Activated T-helper 17 cell treated with anti-CD3 and anti-CD28 coated beads, Interleukin-2, amount 50 U/mL, for 72 hours (primary cell): ENCODE results near the gene SLC5A2. TPM values are rescaled to one million over a fixed set of nuclear protein-coding genes. Genes with fewer than 3 reads are reported as not detected.

Experiments used
- ATAC-seq: fragments of 150-1000 bp; cut with Tn5 transposase; replicated peaks from 2 replicates; pipeline ENCODE4 v1.10.0; 2021; ENCODE audit warnings: mild to moderate bottlenecking, moderate library complexity
- H3K27ac Mint-ChIP-seq: one replicate; pipeline ENCODE4 v1.8.0; 2022; ENCODE audit warnings: mixed read lengths
- H3K27me3 Mint-ChIP-seq: one replicate; pipeline ENCODE4 v1.8.0; 2022; ENCODE audit warnings: mixed read lengths
- H3K36me3 Mint-ChIP-seq: one replicate; pipeline ENCODE4 v1.8.0; 2022; ENCODE audit warnings: low read depth, mild to moderate bottlenecking, mixed read lengths
- H3K4me1 Mint-ChIP-seq: one replicate; pipeline ENCODE4 v1.8.0; 2022; ENCODE audit warnings: mixed read lengths
- H3K4me3 Mint-ChIP-seq: one replicate; pipeline ENCODE4 v1.8.0; 2022; ENCODE audit warnings: mild to moderate bottlenecking, mixed read lengths
- H3K9me3 Mint-ChIP-seq: one replicate; pipeline ENCODE4 v1.8.0; 2022; ENCODE audit warnings: mixed read lengths
- total RNA-seq, 2 donors: library from RNA; stranded (reverse); gene quantifications; one replicate each; pipeline ENCODE4 v1.2.3, GENCODE V29; 2022

The SLC5A2 gene
- total RNA-seq, 2 donors from 2014 or later = 0.50 to 1.2 TPM

GRCh38 chr16:31467151-31467773 lies 15.7 kb upstream of the SLC5A2 start:
- Mint-ChIP-seq H3K4me1 (no peaks in the 10 kb centered on the region), H3K27ac (no peak overlapping the region), H3K4me3 (no peak overlapping the region), H3K9me3 (no peaks in the 10 kb centered on the region), H3K27me3 (no peaks in the 10 kb centered on the region), H3K36me3 (peaks cover 20% of the 10 kb centered on the region)
- ATAC-seq = no peak

GRCh38 chr16:31467858-31468257 lies 15.1 kb upstream of the SLC5A2 start:
- Mint-ChIP-seq H3K4me1 (no peaks in the 10 kb centered on the region), H3K27me3 (peaks cover 4% of the 10 kb centered on the region), H3K4me3 (no peak overlapping the region), H3K9me3 (no peaks in the 10 kb centered on the region), H3K36me3 (peaks cover 17% of the 10 kb centered on the region), H3K27ac (no peak overlapping the region)
- no peak for ATAC-seq

- no peaks in the 10 kb centered on the region for H3K4me1 Mint-ChIP-seq
- no peak overlapping the region for H3K27ac Mint-ChIP-seq
- H3K36me3 Mint-ChIP-seq = peaks cover 2% of the 10 kb centered on the region
- H3K9me3 Mint-ChIP-seq = no peaks in the 10 kb centered on the region
- no peak for ATAC-seq
- H3K4me3 Mint-ChIP-seq = no peak overlapping the region
- peaks cover 4% of the 10 kb centered on the region for H3K27me3 Mint-ChIP-seq
These were observed 12.3 kb upstream of the SLC5A2 start for GRCh38 chr16:31470615-31471014.

- no peak for ATAC-seq
- no peak overlapping the region for H3K27ac Mint-ChIP-seq
- peaks cover 2% of the 10 kb centered on the region for H3K4me1 Mint-ChIP-seq
- H3K9me3 Mint-ChIP-seq = no peaks in the 10 kb centered on the region
- H3K36me3 Mint-ChIP-seq = no peaks in the 10 kb centered on the region
- peaks cover 4% of the 10 kb centered on the region for H3K27me3 Mint-ChIP-seq
- H3K4me3 Mint-ChIP-seq = peak overlapping the region; percentile 3
These were observed 11.6 kb upstream of the SLC5A2 start for GRCh38 chr16:31471241-31471874.

GRCh38 chr16:31471875-31472708 lies 10.8 kb upstream of the SLC5A2 start, which contains the start of gene TGFB1I1:
TGFB1I1 (plus strand) TSS chr16:31472152; CDS start chr16:31472189, 37 bp downstream.
- Mint-ChIP-seq H3K27me3 (peaks cover 4% of the 10 kb centered on the region), H3K36me3 (no peaks in the 10 kb centered on the region), H3K9me3 (no peaks in the 10 kb centered on the region), H3K4me1 (peaks cover 4% of the 10 kb centered on the region), H3K27ac (peak within 1 kb of the TSS; percentile 50), H3K4me3 (peak within 1 kb of the TSS; percentile 54)
- ATAC-seq = no peak

- H3K27me3 Mint-ChIP-seq = peaks cover 4% of the 10 kb centered on the region
- H3K27ac Mint-ChIP-seq = peak overlapping the region; percentile 50
- peak overlapping the region; percentile 54 for H3K4me3 Mint-ChIP-seq
- no peaks in the 10 kb centered on the region for H3K9me3 Mint-ChIP-seq
- no peaks in the 10 kb centered on the region for H3K36me3 Mint-ChIP-seq
- peak; percentile 44 for ATAC-seq
- H3K4me1 Mint-ChIP-seq = peaks cover 5% of the 10 kb centered on the region
These were observed 10.2 kb upstream of the SLC5A2 start for GRCh38 chr16:31472709-31473203.

- Mint-ChIP-seq H3K27ac (no peak overlapping the region), H3K27me3 (peaks cover 4% of the 10 kb centered on the region), H3K9me3 (no peaks in the 10 kb centered on the region), H3K36me3 (no peaks in the 10 kb centered on the region), H3K4me1 (peaks cover 11% of the 10 kb centered on the region), H3K4me3 (peak overlapping the region; percentile 54)
- ATAC-seq = no peak
These were observed 9.5 kb upstream of the SLC5A2 start for GRCh38 chr16:31473264-31473984.

GRCh38 chr16:31474173-31474714 lies 8.7 kb upstream of the SLC5A2 start:
- Mint-ChIP-seq H3K4me3 (no peak overlapping the region), H3K36me3 (no peaks in the 10 kb centered on the region), H3K4me1 (peaks cover 11% of the 10 kb centered on the region), H3K27ac (no peak overlapping the region), H3K27me3 (peaks cover 4% of the 10 kb centered on the region), H3K9me3 (no peaks in the 10 kb centered on the region)
- no peak for ATAC-seq

GRCh38 chr16:31474773-31475738 lies 7.9 kb upstream of the SLC5A2 start:
- peaks cover 11% of the 10 kb centered on the region for H3K4me1 Mint-ChIP-seq
- H3K9me3 Mint-ChIP-seq = no peaks in the 10 kb centered on the region
- peaks cover 4% of the 10 kb centered on the region for H3K27me3 Mint-ChIP-seq
- no peak for ATAC-seq
- peak overlapping the region; percentile 82 for H3K4me3 Mint-ChIP-seq
- no peak overlapping the region for H3K27ac Mint-ChIP-seq
- no peaks in the 10 kb centered on the region for H3K36me3 Mint-ChIP-seq

- H3K27ac Mint-ChIP-seq = no peak overlapping the region
- peak overlapping the region; percentile 82 for H3K4me3 Mint-ChIP-seq
- H3K4me1 Mint-ChIP-seq = peaks cover 11% of the 10 kb centered on the region
- peaks cover 4% of the 10 kb centered on the region for H3K27me3 Mint-ChIP-seq
- ATAC-seq = no peak
- no peaks in the 10 kb centered on the region for H3K36me3 Mint-ChIP-seq
- H3K9me3 Mint-ChIP-seq = no peaks in the 10 kb centered on the region
These were observed 7.0 kb upstream of the SLC5A2 start for GRCh38 chr16:31475946-31476302.

- Mint-ChIP-seq H3K9me3 (no peaks in the 10 kb centered on the region), H3K27ac (peak overlapping the region; percentile 78), H3K4me3 (peak overlapping the region; percentile 82), H3K36me3 (no peaks in the 10 kb centered on the region), H3K27me3 (peaks cover 4% of the 10 kb centered on the region), H3K4me1 (peaks cover 11% of the 10 kb centered on the region)
- peak; percentile 90 for ATAC-seq
These were observed 6.4 kb upstream of the SLC5A2 start for GRCh38 chr16:31476303-31477219.
